Epithelial cell of proximal tubule (primary cell): ENCODE data around the gene ANKRD33B. TPM values are rescaled to one million over a fixed set of nuclear protein-coding genes. Genes with fewer than 3 reads are reported as not detected.

ENCODE experiments used
- DNase-seq: peaks from one replicate; pipeline ENCODE4 v3.0.0-alpha.2; 2011; ENCODE audit warnings: low read depth
- H3K4me3 ChIP-seq: 2 replicates; pipeline ENCODE4 v1.5.1; 2011; ENCODE audit warnings: low read depth, mild to moderate bottlenecking, low read length
- total RNA-seq: library from RNA; depleted of rRNA; stranded (reverse); fragments of >200 nt; gene quantifications from 2 replicates; pipeline ENCODE4 v1.2.3, GENCODE V29; 2015
- TF ChIP-seq, protein P1 (sequence below): conservative IDR thresholded peaks from 2 replicates; pipeline ENCODE4 v1.5.1; 2012; ENCODE audit warnings: low read depth, mild to moderate bottlenecking, low read length

Gene ANKRD33B
- total RNA-seq, 1 donor from 2014 or later, result 2.3 TPM

DNA sequence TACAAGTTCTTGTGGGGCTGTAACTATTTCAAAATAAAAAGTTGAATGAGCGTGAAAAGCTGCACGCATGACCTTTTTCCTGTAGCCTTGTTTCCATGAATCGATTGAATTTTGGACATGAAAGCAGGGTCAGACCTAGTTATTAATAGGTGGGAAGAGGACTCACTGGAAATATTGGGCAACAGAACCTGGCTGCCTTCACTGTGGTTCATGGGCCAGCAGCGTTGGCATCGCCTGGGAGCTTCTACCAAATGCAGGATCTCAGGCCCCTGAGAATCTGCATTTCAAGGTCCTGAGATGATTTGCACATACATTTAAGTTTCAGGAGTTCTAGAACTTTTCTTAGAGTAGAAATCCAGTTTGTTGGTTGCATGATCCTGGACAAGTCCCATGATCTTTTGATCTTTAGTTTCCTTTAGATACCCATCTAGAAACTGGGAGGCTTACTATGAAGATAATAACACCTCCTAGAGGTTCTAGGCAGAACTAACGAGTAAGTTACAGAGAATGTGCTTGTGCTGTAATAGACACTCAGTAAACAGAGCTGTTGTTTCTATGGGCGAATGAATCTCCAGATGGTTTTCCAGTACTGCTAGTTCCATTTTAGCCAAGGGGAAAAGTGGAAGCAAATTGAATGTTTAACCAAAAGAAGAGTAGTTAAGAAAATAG is 12.4 kb downstream of the ANKRD33B start:
- no peak for DNase-seq
- TF ChIP-seq, protein P1, sequence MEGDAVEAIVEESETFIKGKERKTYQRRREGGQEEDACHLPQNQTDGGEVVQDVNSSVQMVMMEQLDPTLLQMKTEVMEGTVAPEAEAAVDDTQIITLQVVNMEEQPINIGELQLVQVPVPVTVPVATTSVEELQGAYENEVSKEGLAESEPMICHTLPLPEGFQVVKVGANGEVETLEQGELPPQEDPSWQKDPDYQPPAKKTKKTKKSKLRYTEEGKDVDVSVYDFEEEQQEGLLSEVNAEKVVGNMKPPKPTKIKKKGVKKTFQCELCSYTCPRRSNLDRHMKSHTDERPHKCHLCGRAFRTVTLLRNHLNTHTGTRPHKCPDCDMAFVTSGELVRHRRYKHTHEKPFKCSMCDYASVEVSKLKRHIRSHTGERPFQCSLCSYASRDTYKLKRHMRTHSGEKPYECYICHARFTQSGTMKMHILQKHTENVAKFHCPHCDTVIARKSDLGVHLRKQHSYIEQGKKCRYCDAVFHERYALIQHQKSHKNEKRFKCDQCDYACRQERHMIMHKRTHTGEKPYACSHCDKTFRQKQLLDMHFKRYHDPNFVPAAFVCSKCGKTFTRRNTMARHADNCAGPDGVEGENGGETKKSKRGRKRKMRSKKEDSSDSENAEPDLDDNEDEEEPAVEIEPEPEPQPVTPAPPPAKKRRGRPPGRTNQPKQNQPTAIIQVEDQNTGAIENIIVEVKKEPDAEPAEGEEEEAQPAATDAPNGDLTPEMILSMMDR, result peak; percentile 10
- H3K4me3 ChIP-seq, result no peak overlapping the region

DNA sequence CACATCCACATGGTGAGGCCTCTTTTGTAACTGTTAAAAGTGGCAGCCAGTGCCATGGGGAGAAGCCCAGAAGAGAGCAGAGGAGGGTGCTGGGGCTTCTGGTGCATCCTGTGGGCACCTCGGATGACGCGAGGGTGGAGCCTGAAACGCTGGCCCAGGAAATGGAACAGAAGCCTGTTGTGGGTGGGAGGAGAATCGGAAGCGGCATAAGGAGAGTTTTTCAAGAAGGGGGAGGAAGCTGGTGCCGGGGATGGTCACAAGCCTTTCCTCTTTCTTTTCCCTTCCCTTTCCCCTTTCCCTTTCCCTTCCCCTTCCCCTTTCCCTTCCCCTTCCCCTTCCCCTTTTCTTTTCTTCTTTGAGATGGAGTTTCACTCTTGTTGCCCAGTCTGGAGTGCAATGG is 12.9 kb downstream of the ANKRD33B start:
- no peak for DNase-seq
- TF ChIP-seq, protein P1, result no peak
- H3K4me3 ChIP-seq, result no peak overlapping the region

DNA sequence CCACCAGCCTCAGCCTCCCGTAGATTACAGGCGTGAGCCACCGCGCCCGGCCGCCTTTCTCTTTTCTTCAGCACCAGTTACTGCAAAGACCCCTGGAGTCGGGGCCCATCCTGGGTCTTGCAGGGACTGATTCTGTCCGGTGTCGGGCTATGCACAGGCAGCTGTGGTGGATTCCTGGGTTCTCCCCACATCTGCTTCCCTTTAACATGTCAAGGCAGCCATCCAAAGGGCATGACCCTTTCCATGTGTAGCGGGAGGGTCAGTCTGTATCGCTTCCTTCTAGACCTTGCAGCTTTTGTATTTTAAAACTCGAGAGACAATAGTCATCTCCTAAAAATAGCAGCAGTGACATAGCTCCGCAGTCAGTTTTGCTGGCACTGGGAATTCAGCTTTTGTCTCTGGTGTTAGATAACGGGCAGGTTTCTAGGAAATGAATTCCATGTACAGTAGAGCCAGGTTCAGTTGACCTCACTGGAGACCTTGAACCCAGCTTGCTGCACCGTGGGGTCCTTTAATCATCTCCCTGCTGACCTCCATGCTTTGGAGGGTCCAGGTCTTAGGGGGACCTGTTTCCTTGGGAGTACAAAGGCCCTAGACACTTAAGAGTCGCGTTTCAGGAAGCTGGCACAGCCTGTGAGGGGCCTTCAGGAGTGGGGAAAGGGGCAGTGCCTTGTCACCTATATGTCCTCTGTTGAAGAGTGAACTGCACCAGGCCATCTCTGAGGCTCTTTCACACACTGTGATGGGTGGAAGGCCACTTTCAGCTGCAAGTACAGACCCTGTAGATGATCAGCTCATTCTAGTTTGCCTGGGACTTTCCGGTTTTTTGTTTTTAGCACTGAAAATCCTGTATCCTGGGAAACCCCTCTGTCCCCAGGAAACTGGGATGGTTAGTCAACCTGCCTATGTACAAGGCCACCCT is 13.8 kb downstream of the ANKRD33B start:
- H3K4me3 ChIP-seq, result no peak overlapping the region
- TF ChIP-seq, protein P1, result no peak
- no peak for DNase-seq

DNA sequence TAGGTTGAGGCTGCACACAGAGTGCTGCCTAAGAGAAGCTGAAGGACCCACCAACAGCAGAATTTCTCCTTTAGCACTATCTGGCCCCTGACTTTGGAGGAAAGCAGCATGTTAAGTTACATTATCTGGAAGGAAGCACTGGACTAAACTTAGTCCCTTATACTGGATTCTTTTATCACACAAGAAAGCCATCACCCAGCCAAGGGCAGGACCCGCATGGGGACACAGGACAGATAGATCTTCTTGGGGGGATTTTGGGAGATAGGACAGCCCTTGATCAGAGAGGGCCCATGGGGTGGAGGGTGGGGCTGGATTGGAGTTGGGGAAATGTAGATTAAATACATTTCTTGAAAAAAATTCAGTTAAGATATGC is 14.4 kb downstream of the ANKRD33B start:
- no peak overlapping the region for H3K4me3 ChIP-seq
- DNase-seq, result no peak
- TF ChIP-seq, protein P1, result no peak

DNA sequence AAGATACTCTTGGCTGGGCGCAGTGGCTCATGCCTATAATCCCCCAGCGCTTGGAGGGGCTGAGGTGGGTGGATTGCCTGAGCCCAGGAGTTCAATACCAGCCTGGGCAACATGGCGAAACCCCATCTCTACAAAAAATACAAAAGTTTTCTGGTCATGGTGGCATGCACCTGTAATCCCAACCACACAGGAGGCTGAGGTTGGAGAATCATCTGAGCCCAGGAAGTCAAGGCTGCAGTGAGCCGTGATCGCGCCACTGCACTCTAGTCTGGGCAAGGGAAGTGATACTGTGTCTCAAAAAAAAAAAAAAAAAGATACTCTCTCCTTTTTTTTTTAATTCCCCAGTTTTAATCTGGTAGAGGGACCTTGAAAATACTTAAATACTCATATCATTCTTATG is 15.0 kb downstream of the ANKRD33B start:
- H3K4me3 ChIP-seq, result no peak overlapping the region
- no peak for DNase-seq
- TF ChIP-seq, protein P1, result no peak

DNA sequence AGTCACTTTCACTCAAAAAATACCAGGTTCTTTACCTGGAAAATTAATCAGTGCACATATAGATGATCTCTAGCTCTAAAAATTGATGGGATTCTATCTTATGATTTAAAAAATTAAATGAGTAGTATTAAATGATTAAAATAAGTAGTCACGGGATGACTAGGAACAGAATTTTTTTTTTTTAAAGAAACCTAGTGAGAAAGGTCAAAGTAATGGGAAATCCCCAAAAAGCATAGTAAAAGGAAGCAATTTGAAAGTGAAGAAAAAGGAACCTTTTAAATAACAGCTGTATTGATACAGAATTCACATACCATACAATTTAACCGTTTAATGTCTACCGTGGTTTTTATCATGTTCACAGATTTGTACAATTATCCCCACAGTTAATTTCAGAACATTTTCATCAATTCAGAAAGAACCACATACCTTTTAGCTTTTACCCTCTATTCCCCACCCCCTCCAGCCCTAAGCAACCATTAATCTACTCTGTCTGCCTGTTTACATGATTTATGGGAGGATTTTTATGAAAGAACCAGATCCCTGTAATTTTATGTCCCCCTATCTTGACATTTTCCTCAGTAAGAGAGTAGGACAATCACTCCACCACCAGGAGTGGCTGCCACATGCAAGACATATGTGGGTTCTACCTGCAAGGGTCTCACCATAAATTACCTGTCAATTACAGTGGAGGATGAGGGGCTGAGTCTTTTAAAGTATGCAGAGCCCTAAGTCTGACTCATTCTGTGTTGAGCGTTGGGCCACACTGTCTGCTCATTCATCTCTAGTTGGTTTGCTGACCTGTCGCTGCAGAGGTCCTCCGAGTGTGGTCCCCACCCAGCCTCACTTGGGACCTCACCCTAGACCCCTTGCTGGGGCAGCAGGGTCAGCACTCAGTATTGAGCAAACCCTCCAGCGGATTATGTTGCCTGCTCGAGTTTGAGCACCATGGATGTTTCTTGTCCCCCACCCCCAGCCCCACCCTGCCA is 16.0 kb downstream of the ANKRD33B start:
- H3K4me3 ChIP-seq, result no peak overlapping the region
- no peak for DNase-seq
- TF ChIP-seq, protein P1, result no peak
